ENCODE results near the gene PLCL1. TPM values are rescaled to one million over a fixed set of nuclear protein-coding genes. Genes with fewer than 3 reads are reported as not detected.

Gene PLCL1
- polyA plus RNA-seq, 1 of the 3 experiments (the other 2 are of a cell fraction): 7.7 TPM

GRCh38 chr2:197863744-197864143 lies 59.4 kb downstream of the PLCL1 start:
- Histone ChIP-seq H3K27ac (ENCODE audit: low read depth in 2 of 2, low read length in 1 of 2) (no peak overlapping the region), H3K79me2 (ENCODE audit: insufficient read depth) (peaks cover 54% of the 10 kb centered on the region), H3K9me2 (no peaks in the 10 kb centered on the region), H3K4me2 (no peak overlapping the region), H2AFZ (ENCODE audit: low read depth) (no peak overlapping the region), H3F3A (replicated peaks; ENCODE audit: insufficient read depth) (peaks cover 14% of the 10 kb centered on the region), H3K9me3 (no peaks in the 10 kb centered on the region), H3K9ac (no peak overlapping the region), H3K4me1 (ENCODE audit: control insufficient read depth in 1 of 2, insufficient read depth in 2 of 2, low read depth in 1 of 2, low read length in 1 of 2) (peaks cover 0 to 9% of the 10 kb centered on the region in 2 experiments; a peak in 2 of 4 replicates), H3K27me3 (ENCODE audit: insufficient read depth) (no peaks in the 10 kb centered on the region), H3K4me3 (ENCODE audit: low read depth in 2 of 2, low read length in 1 of 2) (no peak overlapping the region), H4K20me1 (ENCODE audit: insufficient read depth) (no peaks in the 10 kb centered on the region), H3K36me3 (replicated peaks in 1 of 2; ENCODE audit: control insufficient read depth in 1 of 2, insufficient read depth in 2 of 2, low read length in 1 of 2) (peaks cover 0 to 11% of the 10 kb centered on the region in 2 experiments)
- WGBS (ENCODE audit: low lambda C conversion rate): 100% methylated on average over 1 of the region's 1 CpG
- ChIA-PET POLR2A (no interaction called here), CTCF (interaction anchor here (0.8 kb wide), 1 partner anchor 11 kb away, joined by 3 read pairs; no protein-coding TSS in a partner anchor)
- DNase-seq: no peak
- TF ChIP-seq ELF1 (IDR thresholded peaks at IDR 0.05) (no peak), USF1 (IDR thresholded peaks at IDR 0.05; ENCODE audit: borderline replicate concordance, low read depth) (no peak), SMC3 (IDR thresholded peaks at IDR 0.05; ENCODE audit: low read depth, low read length) (no peak), USF2 (IDR thresholded peaks at IDR 0.05; ENCODE audit: borderline replicate concordance, low read depth, low read length) (no peak), MAX (IDR thresholded peaks at IDR 0.05; ENCODE audit: low read depth) (no peak), FOXJ3 (CRISPR knock-in tag; IDR thresholded peaks at IDR 0.05) (no peak), YY1 (IDR thresholded peaks at IDR 0.05; ENCODE audit: low read depth) (no peak), TCF12 (IDR thresholded peaks at IDR 0.05) (no peak), FOXM1 (IDR thresholded peaks at IDR 0.05; ENCODE audit: low read depth) (no peak), NRF1 (IDR thresholded peaks at IDR 0.05; ENCODE audit: low read depth, low read length) (no peak), CHD2 (IDR thresholded peaks at IDR 0.05; ENCODE audit: low read length, partially characterized antibody) (no peak), RXRA (IDR thresholded peaks at IDR 0.05; ENCODE audit: borderline replicate concordance, low read depth) (no peak), CTCF (IDR thresholded peaks at IDR 0.05) (no peak), GABPA (IDR thresholded peaks at IDR 0.05; ENCODE audit: low read depth) (no peak), FOSL2 (IDR thresholded peaks at IDR 0.05; ENCODE audit: borderline replicate concordance, low read depth) (no peak), RCOR1 (IDR thresholded peaks at IDR 0.05; ENCODE audit: low read length) (no peak), SIN3A (IDR thresholded peaks at IDR 0.05; ENCODE audit: borderline replicate concordance, low read depth, low read length) (no peak), MEF2A (IDR thresholded peaks at IDR 0.05; ENCODE audit: borderline replicate concordance, low read depth) (no peak), TEAD4 (IDR thresholded peaks at IDR 0.05; ENCODE audit: borderline replicate concordance, insufficient read depth) (no peak)

Measured in SK-N-SH (cell line).